NCI-H2081 (cell line): ENCODE measurements around the gene WNK4.

Experiments
- DNase-seq, 2 experiments: peaks; one replicate each; lab custom pipeline; 2025; lab: John Stamatoyannopoulos, UW

WNK4 gene

DNA sequence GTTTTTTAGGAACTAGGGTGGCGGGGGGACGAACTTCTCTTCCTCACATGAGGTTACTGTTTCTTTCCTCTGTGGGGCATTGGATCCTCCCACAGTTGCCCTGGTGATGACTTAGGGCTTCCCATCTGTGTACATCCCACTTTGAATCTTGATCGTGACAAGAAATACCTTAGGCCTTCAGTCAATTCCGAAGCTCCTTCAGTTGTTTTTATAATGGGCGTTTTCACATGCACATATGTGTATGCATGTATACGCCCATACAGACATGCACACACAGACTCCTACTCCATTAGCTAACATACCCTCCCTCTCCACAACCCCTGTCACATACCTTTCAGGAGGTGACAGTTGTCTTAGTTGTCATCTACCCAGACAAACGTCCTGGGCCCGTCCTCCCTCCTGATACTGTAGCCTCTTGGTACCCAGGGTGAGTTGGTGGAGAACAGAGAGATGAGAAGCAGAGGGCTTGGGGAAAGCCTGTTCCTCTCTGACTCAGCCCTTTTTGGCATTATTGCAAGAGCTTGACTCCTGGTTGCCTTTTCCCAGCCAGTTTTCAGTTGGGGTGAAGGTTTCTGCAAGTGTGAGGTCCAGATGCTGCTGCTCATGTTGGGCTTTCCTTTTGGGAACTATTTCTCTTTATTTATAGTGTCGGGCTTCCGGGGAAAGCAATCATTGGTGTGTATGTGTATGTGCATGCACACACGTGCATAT, 61.7 kb downstream of the WNK4 start:
- no peak for DNase-seq

DNA sequence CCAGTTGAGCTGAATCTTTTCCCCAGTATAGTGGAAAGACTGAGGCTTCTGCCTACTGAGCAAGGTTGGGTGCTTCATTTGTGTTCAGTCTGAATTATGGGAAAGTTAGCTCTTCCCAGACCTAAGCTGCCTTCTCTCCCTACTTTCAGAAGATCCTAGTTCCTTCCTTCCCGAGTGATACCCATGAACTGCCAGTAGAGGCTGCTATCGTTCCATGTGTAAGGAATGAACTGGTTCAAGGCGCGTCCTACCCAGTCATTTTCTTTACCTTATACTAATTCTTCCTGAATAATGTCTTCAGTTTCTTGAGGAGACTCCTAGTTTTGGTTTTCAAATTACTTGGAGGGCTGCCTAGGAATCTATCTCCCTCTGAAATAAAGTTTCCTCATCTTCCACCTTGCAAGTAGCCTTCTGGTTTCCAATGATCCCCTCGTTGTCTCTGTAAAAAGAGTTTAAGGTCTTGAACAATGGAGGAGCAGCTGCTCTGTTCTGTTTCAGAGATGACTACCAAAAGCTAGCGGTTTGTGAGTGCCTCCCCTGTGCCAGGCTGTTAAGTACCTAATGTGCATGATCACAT, 63.0 kb downstream of the WNK4 start:
- DNase-seq: peak; percentile 65 to 71

DNA sequence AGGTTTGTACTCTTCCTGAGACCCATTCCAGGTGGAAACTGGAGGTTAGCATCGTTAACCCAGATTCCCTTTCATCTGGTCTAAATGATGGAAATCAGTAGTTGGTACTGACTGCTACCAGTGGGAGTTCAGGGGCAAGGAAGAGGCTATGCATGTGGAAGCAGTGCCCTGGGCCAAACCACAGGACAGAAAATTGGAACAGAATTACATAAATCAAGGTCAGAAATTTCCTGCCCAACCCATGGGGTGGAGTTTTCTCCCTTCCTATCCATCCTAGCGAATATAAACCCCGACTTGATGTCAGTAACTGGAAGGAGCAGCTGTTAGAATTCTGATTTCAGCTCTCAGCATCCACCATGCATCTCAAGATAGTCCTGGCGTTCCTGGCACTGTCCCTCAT, 63.9 kb downstream of the WNK4 start, which contains the start of gene AOC2:
Gene AOC2, plus strand, starts transcription at position 310 of the 400 bp plus-strand sequence. Its CDS starts 47 bp downstream, at position 357.
- no peak for DNase-seq

DNA sequence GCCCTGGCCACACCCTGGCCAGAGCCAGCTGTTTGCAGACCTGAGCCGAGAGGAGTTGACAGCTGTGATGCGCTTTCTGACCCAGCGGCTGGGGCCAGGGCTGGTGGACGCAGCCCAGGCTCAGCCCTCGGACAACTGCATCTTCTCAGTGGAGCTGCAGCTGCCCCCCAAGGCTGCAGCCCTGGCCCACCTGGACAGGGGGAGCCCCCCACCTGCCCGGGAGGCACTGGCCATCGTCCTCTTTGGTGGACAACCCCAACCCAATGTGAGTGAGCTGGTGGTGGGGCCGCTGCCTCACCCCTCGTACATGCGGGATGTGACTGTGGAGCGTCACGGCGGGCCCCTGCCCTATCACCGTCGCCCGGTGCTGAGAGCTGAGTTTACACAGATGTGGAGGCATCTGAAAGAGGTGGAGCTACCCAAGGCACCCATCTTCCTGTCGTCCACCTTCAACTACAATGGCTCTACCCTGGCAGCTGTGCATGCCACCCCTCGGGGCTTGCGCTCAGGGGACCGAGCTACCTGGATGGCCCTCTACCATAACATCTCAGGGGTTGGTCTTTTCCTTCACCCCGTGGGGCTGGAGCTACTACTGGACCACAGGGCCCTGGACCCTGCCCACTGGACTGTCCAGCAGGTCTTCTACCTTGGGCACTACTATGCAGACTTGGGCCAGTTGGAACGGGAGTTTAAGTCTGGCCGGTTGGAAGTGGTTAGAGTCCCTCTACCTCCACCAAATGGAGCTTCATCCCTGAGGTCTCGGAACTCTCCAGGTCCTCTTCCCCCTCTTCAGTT, 64.5 kb downstream of the WNK4 start:
- DNase-seq: no peak

DNA sequence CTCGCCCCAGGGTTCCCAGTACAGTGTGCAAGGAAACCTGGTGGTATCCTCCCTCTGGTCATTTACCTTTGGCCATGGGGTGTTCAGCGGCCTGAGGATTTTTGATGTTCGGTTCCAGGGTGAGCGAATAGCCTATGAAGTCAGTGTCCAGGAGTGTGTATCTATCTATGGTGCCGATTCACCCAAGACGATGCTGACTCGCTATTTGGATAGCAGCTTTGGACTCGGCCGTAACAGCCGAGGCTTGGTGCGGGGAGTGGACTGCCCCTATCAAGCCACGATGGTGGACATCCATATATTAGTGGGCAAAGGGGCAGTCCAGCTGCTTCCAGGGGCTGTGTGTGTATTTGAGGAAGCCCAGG, 65.1 kb downstream of the WNK4 start:
- no peak for DNase-seq

GRCh38 chr17:42845918-42846593, 65.6 kb downstream of the WNK4 start:
- DNase-seq: no peak
